ENCODE measurements around the gene HAP1.

Gene HAP1

DNA sequence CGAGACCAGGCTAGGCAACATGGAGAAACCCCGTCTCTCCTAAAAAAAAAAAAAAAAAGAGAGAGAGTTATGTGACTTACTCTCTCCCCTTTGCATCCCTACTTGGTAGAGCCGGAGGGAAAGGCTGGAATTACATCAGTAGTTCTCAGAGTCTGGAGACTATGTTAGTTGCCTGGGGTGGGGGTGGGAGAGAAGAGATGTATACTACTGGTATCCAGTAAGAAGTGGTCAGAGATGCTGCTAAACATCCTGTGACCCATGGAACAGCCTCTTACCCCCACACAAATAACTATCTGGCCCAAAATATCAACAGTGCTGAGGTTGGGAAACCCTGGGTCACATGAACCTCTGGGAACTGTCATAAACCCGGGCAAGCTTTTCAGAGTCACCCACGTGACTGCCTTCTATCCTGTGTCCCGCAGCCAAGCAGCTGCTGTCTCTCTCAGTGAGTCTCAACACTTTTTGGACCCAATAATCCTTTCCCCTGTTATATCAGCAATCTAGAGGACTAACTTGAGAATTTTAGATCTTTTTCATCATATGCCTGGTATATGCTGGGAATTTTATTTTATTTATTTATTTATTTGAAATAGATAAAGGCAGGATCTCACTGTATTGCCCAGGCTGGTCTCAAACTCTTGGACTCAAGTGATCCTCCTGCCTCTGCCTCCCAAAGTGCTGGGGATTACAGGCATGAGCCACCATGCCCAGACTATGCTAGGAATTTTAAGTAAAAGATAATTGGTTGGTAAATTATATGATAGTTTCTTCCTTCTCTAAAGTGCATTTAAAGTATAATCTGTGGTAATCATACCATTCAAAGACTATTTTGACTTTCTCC, 37.1 kb downstream of the HAP1 start:
- TF ChIP-seq, protein P1, sequence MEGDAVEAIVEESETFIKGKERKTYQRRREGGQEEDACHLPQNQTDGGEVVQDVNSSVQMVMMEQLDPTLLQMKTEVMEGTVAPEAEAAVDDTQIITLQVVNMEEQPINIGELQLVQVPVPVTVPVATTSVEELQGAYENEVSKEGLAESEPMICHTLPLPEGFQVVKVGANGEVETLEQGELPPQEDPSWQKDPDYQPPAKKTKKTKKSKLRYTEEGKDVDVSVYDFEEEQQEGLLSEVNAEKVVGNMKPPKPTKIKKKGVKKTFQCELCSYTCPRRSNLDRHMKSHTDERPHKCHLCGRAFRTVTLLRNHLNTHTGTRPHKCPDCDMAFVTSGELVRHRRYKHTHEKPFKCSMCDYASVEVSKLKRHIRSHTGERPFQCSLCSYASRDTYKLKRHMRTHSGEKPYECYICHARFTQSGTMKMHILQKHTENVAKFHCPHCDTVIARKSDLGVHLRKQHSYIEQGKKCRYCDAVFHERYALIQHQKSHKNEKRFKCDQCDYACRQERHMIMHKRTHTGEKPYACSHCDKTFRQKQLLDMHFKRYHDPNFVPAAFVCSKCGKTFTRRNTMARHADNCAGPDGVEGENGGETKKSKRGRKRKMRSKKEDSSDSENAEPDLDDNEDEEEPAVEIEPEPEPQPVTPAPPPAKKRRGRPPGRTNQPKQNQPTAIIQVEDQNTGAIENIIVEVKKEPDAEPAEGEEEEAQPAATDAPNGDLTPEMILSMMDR (conservative IDR thresholded peaks at IDR 0.05; ENCODE audit: low read depth, low read length): no peak
- DNase-seq (ENCODE audit: low read depth): no peak
- no peak overlapping the region for H3K4me3 ChIP-seq (ENCODE audit: low read length)

DNA sequence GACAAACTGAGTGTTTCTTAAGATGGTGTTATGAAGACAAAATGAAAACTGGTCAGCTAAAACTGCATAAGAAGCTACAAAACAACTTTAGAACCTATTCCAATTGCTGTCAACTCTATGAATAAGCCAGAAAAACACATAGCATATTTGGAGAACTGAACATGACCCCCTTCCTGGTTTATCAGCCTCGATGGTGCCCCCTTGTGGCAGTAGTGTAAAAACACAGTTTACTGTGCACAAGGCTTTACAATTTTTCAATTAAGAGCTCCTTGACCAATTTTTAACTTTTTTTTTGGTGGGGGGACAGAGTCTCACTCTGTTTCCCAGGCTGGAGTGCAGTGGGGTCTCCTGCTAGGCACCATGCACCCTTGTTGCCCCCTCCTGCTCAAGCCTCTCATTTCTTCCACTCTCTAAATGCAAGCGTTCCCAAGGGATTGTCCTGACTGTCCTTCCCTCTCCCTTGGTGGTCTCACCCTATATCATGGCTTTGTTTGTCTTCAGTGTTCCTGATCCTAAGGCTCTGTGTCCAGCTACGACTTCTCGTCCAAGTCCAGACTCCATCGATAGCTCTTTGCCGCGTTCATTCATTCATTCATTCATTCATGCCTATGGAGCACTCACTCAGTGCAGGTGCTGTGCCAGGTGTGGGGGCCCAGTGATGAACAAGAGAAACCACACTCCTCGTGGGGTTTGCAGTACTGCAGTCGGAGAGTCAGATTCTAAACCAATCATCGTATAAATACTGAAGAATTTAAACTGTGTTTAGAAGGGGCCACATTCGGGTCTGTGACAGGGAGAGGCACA, 38.3 kb downstream of the HAP1 start:
- no peak for DNase-seq (ENCODE audit: low read depth)
- no peak overlapping the region for H3K4me3 ChIP-seq (ENCODE audit: low read length)
- TF ChIP-seq, protein P1 (conservative IDR thresholded peaks at IDR 0.05; ENCODE audit: low read depth, low read length): peak; percentile 87

DNA sequence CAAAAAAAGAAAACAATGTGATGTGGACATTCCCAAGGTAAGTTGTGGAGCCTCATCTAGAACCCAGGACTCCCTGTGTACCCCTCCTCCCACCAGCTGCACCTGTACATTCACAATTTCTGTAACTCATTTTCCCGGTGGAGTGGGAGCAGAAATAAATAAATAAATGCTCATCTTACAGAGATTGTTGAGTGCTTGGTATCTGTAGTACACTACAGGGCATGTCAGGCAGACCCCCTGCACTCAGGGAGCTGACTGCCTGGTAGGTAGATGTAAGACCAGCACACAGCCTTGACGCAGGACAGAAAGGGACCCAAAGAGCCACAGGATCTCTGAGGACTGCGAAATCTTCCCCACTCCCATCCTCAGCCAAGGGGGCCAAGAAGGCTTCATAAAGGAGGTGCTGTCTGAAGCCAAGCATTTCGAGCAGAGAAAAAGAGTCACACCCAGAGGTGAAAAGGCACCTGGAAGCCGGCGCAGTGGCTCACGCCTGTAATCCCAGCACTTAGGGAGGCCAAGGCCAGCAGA, 39.2 kb downstream of the HAP1 start:
- no peak overlapping the region for H3K4me3 ChIP-seq (ENCODE audit: low read length)
- TF ChIP-seq, protein P1 (conservative IDR thresholded peaks at IDR 0.05; ENCODE audit: low read depth, low read length): no peak
- no peak for DNase-seq (ENCODE audit: low read depth)

DNA sequence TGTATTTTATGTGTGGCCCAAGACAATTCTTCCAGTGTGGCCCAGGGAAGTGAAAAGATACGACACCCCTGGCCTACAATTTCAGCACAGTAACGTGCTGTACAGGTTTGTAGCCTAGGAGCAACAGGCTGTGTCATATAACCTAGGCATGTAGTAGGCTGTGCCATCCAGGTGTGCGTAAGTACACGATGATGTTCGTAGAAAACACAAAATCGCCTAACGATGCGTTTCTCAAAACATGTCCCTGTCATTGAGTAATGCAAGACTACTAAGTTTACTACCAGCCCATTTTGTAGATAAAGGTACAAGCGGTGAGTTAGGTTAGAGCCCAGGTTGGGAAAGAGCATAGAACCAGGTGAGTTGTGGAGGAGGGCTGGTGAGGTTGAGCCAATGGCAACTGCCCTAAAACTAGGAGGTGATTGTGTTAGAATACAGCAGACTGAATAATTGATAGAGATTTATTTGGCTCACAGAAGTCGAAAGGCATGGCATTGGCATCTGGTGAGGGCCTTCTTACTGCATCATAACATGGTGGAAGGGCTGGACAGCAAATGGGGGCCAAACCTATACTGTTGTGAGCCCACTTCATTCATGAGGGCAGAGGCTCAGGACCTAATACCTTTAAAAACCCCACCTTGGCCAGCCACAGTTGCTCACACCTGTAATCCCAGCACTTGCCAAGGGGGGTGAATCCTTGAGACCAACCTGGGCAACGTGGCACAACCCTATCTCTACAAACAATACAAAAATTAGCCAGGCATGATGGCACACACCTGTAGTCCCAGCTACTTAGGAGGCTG, 41.5 kb downstream of the HAP1 start:
- H3K4me3 ChIP-seq (ENCODE audit: low read length): no peak overlapping the region
- DNase-seq (ENCODE audit: low read depth): no peak
- TF ChIP-seq, protein P1 (conservative IDR thresholded peaks at IDR 0.05; ENCODE audit: low read depth, low read length): no peak

DNA sequence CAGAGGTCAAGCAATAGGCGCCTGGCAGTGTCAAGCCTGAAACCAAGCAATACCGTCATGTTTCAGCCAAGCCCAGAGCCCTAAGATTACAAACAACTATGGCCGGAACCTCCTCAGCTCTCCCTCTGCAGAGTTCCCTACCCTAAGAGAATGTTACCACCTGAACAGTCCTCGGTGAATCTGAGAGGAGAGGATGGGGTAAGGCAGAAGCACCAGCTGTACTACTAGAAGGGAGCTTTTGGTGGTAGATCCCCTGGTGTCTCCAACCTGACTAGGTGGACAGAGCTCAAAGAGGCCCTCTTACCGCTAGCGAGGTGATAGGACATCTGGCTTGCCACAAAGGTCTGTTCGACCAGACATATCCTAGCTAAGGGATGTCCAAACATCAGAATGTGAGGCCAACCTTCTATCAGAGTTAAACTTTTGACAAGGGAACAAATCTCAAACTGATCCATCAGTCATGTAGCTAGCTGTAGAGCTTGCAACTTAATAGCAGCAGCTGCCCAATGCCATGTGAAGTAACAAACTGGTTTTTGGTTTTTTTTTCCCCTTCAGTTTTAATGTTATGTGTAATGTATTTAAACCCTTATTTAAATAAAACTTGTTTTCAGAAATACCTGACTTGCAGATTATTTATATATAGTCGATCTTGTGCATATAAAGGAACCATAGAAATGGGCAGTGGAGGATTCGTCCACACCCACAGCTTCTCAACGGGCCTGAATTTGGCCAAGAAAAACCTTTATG, 43.2 kb downstream of the HAP1 start:
- H3K4me3 ChIP-seq (ENCODE audit: low read length): no peak overlapping the region
- DNase-seq (ENCODE audit: low read depth): no peak

More for the DNA sequence above, 43.2 kb downstream of the HAP1 start:
- TF ChIP-seq, protein P1 (conservative IDR thresholded peaks at IDR 0.05; ENCODE audit: low read depth, low read length): no peak
